ENCODE results near the gene CZIB.
"Not testable (repeated sequence)": the region's sequence is repeated elsewhere in the genome, so short reads cannot be mapped to it uniquely, and the experiment has no call there.

Gene CZIB

DNA sequence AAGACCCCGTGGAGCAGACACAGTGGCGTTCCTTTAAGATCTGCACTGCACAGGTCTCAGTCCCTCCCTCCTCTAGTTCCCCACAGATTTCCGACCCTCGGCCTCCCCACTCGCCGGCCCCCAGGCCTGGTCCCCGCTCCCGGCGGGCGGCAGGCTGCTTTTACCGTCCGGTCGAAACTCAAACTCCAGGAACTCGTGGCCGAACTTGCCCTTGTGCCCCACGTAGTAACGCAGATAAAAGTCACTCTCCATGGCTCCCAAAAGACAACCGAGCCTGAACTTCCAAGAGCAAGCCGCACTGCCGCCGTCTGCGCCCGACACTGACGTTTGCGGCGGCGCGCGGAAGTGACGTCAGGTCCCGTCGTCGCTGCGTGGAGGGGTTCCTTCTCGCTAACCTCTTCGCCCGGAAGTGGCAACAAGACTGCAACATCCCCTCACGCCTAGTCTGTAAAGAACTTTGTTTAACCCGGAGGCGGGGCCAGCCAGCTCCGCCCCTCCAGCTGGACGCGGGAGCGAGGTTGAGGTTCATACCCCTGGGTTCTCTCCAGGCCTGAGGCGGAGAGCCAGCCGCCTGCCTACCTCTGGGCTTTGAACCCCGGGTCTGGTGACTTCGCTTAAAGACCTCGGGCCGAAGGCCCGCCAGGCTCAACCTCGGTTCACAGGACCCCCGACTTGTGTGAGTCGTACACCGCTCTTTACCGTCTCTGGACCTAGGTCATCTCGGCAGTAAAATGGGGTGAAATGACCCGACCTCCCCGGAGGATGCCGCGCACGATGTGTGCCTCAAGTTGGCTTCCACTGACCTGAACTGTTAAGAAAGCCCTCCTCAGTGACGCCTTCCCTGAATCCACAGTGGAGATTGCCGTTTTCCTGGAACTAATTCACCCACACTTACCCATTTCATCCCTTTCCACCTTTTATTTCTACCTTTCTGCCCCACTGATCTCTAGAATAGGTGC, 18.0 kb upstream of the CZIB start, which contains the start of gene MAGOH:
Gene MAGOH (minus strand): TSS at position 322 of the 959 bp plus-strand sequence. CDS start 70 bp downstream, at position 252.
- DNase-seq, result peak; percentile 96 to 97

- no peak for DNase-seq
These were observed 17.2 kb upstream of the CZIB start for GRCh38 chr1:53237638-53238037.

GRCh38 chr1:53220962-53221286, 490 bp upstream of the CZIB start:
- no peak for DNase-seq

DNA sequence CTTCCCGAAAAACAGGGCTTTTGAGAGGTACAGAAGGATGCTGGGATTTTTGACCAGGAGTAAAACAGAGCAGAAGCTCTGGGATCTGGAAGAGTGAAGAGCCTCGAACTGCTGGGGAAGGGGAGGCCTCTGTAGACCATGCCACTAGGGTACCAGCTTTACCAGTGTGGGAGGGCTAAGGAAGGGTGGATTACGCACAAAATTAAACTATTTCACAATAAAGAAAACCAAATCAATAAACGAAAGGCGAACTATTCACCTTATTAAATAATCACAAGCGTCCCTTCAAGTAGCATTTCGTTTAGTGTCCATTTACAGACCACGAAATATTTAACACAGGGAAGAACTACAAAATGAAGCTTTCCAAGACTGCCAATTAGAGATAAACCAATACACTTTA, 723 bp downstream of the CZIB start:
- DNase-seq, result no peak

- DNase-seq, result no peak
These were observed 2.2 kb downstream of the CZIB start for GRCh38 chr1:53218201-53218600.

- no peak for DNase-seq
These were observed 6.0 kb downstream of the CZIB start for GRCh38 chr1:53214376-53214940.

GRCh38 chr1:53210954-53211353, 9.5 kb downstream of the CZIB start:
- no peak for DNase-seq

DNA sequence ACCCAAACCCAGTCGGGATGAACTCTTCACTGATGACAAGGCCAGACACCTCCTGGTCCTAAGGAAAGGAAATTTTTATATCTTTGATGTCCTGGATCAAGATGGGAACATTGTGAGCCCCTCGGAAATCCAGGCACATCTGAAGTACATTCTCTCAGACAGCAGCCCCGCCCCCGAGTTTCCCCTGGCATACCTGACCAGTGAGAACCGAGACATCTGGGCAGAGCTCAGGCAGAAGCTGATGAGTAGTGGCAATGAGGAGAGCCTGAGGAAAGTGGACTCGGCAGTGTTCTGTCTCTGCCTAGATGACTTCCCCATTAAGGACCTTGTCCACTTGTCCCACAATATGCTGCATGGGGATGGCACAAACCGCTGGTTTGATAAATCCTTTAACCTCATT, 10.1 kb downstream of the CZIB start:
- DNase-seq, result no peak

- no peak for DNase-seq
These were observed 12.7 kb downstream of the CZIB start for GRCh38 chr1:53207726-53208125.

- DNase-seq, result no peak
These were observed 13.6 kb downstream of the CZIB start for GRCh38 chr1:53206735-53207379.

DNA sequence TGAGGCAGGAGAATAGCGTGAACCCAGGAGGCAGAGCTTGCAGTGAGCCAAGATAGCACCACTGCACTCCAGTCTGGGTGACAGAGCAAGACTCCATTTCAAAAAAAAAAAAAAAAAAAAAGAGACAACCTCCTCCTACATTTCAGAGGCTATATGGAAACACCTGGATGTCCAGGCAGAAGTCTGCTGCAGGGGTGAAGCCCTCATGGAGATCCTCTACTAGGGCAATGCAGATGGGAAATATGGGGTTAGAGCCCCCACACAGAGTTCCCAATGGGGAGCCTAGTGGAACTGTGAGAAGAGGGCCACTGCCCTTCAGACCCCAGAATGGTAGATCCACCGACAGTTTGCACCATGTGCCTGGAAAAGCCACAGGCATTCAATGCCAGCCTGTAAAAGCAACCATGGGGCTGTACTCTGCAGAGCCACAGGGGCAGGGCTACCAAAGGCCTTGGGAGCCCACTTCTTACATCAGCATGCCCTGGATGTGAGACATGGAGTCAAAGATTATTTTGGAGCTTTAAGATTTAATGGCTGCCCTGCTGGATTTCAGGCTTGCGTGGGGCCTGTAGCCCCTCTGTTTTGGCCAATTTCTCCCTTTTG, 14.2 kb downstream of the CZIB start:
- DNase-seq, result not testable (repeated sequence)

GRCh38 chr1:53205496-53205895, 14.9 kb downstream of the CZIB start:
- not testable (repeated sequence) for DNase-seq

- DNase-seq, result no peak
These were observed 17.0 kb downstream of the CZIB start for GRCh38 chr1:53203466-53203865.

GRCh38 chr1:53198241-53198651, 22.2 kb downstream of the CZIB start:
- no peak for DNase-seq

GRCh38 chr1:53197291-53198200, 22.9 kb downstream of the CZIB start:
- DNase-seq, result peak; percentile 60 to 62

- DNase-seq, result peak; percentile 97 to 98
These were observed 23.7 kb downstream of the CZIB start, which contains the start of gene CPT2 for GRCh38 chr1:53196485-53197290. Gene CPT2, plus strand, starts transcription at chr1:53196824. Its CDS starts 120 bp downstream, at chr1:53196944.

- DNase-seq, result no peak
These were observed 24.4 kb downstream of the CZIB start for GRCh38 chr1:53196017-53196484.

- no peak for DNase-seq
These were observed 25.0 kb downstream of the CZIB start for GRCh38 chr1:53195246-53196016.

- no peak for DNase-seq
These were observed 30.2 kb downstream of the CZIB start for GRCh38 chr1:53190210-53190611.

- no peak for DNase-seq
These were observed 31.4 kb downstream of the CZIB start for GRCh38 chr1:53189061-53189460.

Data from inflammatory macrophage (primary cell).